ENCODE measurements around the gene MRPS30.

GRCh38 chr5:44821164-44821563 is 12.4 kb downstream of the MRPS30 start:
- TF ChIP-seq CTCF (IDR thresholded peaks at IDR 0.05; ENCODE audit: poor library complexity, severe bottlenecking) (no peak), MXI1 (conservative IDR thresholded peaks at IDR 0.05; ENCODE audit: poor library complexity, severe bottlenecking) (no peak), RAD21 (conservative IDR thresholded peaks at IDR 0.05) (no peak), POLR2AphosphoS5 (IDR thresholded peaks at IDR 0.05) (no peak), TAF1 (IDR thresholded peaks at IDR 0.05; ENCODE audit: low read depth) (no peak), EP300 (conservative IDR thresholded peaks at IDR 0.05; ENCODE audit: poor library complexity, severe bottlenecking) (no peak), EZH2 (IDR thresholded peaks at IDR 0.05; ENCODE audit: borderline replicate concordance, insufficient read depth, low read length, poor library complexity, severe bottlenecking) (no peak), REST (IDR thresholded peaks at IDR 0.05; ENCODE audit: borderline replicate concordance) (no peak), SMC3 (conservative IDR thresholded peaks at IDR 0.05; ENCODE audit: poor library complexity) (no peak)
